Measurements from ENCODE around the gene SLC40A1.
"Not testable (repeated sequence)": the region's sequence is repeated elsewhere in the genome, so short reads cannot be mapped to it uniquely, and the experiment has no call there.

GRCh38 chr2:189601652-189602051 lies 21.1 kb upstream of the SLC40A1 start:
- TF ChIP-seq, protein P1, sequence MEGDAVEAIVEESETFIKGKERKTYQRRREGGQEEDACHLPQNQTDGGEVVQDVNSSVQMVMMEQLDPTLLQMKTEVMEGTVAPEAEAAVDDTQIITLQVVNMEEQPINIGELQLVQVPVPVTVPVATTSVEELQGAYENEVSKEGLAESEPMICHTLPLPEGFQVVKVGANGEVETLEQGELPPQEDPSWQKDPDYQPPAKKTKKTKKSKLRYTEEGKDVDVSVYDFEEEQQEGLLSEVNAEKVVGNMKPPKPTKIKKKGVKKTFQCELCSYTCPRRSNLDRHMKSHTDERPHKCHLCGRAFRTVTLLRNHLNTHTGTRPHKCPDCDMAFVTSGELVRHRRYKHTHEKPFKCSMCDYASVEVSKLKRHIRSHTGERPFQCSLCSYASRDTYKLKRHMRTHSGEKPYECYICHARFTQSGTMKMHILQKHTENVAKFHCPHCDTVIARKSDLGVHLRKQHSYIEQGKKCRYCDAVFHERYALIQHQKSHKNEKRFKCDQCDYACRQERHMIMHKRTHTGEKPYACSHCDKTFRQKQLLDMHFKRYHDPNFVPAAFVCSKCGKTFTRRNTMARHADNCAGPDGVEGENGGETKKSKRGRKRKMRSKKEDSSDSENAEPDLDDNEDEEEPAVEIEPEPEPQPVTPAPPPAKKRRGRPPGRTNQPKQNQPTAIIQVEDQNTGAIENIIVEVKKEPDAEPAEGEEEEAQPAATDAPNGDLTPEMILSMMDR (IDR thresholded peaks at IDR 0.05): not testable (repeated sequence)
- not testable (repeated sequence) for TF ChIP-seq POLR2AphosphoS5, POLR2A (IDR thresholded peaks at IDR 0.05)
